ENCODE measurements around the gene RAF1. TPM values are rescaled to one million over a fixed set of nuclear protein-coding genes. Genes with fewer than 3 reads are reported as not detected.

The RAF1 gene
- total RNA-seq, 4 donors from 2014 or later: 74.5 to 123 (median 110) TPM

GRCh38 chr3:12700800-12701199, 36.9 kb upstream of the RAF1 start:
- intact Hi-C loops (cut with DNase I; ENCODE audit: low total_unique reads): no loop called here
- no peak overlapping the region for H3K27ac ChIP-seq

GRCh38 chr3:12695916-12696315, 32.0 kb upstream of the RAF1 start:
- TF ChIP-seq POLR2A (IDR thresholded peaks at IDR 0.05) (no peak), CTCF (IDR thresholded peaks at IDR 0.05) (no peak)
- Histone ChIP-seq H3K36me3 (no peaks in the 10 kb centered on the region), H3K4me3 (no peak overlapping the region), H3K27me3 (no peaks in the 10 kb centered on the region), H3K4me1 (no peaks in the 10 kb centered on the region), H3K9me3 (no peaks in the 10 kb centered on the region), H3K27ac (no peak overlapping the region)
- intact Hi-C loops (cut with DNase I; ENCODE audit: low total_unique reads): no loop called here
- no peak for DNase-seq

More at GRCh38 chr3:12700800-12701199, 36.9 kb upstream of the RAF1 start:
- no peaks in the 10 kb centered on the region for H3K27me3 ChIP-seq
- no peaks in the 10 kb centered on the region for H3K36me3 ChIP-seq
- H3K4me3 ChIP-seq: no peak overlapping the region
- no peaks in the 10 kb centered on the region for H3K4me1 ChIP-seq
- no peaks in the 10 kb centered on the region for H3K9me3 ChIP-seq
- no peak for TF ChIP-seq POLR2A (IDR thresholded peaks at IDR 0.05)
- TF ChIP-seq CTCF (IDR thresholded peaks at IDR 0.05): no peak
- no peak for DNase-seq

DNA sequence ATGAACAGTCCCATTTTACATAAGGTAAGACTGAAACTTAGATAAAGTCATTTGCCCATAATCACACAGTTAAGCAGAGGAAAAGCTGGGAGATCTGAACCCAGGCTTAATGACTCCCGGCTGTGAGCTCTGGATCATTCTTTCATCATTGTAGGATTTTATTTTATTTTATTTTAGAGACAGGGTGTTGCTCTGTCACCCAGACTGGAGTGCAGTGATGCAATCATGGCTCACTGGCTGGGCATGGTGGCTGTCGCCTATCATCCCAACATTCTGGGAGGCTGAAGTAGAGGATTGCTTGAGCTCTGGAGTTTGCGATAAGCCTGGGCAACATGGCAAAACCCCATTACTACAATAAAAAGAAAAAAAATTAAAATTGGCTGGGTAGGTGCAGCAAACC, 31.2 kb upstream of the RAF1 start:
- Histone ChIP-seq H3K4me3 (no peak overlapping the region), H3K27ac (no peak overlapping the region), H3K4me1 (no peaks in the 10 kb centered on the region), H3K27me3 (no peaks in the 10 kb centered on the region), H3K36me3 (no peaks in the 10 kb centered on the region), H3K9me3 (no peaks in the 10 kb centered on the region)
- intact Hi-C loops (cut with DNase I; ENCODE audit: low total_unique reads): no loop called here
- DNase-seq: no peak
- no peak for TF ChIP-seq POLR2A (IDR thresholded peaks at IDR 0.05)

DNA sequence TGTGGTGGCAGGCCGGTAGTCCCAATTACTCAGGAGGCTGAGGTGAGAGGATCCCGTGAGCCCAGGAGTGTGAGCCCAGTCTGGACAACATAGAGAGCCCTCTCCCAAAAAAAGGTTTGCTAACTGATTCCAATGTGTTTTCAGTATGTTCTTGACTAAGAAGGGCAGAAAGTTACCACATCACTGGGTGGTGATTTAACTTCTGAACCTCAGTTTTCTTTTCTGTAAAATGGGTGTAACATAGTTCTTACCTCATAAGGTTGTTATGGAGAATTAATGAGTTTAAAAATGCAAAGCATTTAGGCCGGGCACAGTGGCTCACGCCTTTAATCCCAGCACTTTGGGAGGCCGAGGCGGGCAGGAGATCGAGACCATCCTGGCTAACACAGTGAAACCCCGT, 28.5 kb upstream of the RAF1 start:
- Histone ChIP-seq H3K36me3 (no peaks in the 10 kb centered on the region), H3K4me1 (no peaks in the 10 kb centered on the region), H3K9me3 (no peaks in the 10 kb centered on the region), H3K27ac (no peak overlapping the region), H3K4me3 (no peak overlapping the region), H3K27me3 (no peaks in the 10 kb centered on the region)
- TF ChIP-seq POLR2A (IDR thresholded peaks at IDR 0.05) (no peak), CTCF (IDR thresholded peaks at IDR 0.05) (no peak)
- no peak for DNase-seq
- intact Hi-C loops (cut with DNase I; ENCODE audit: low total_unique reads): no loop called here

GRCh38 chr3:12689997-12690711, 26.2 kb upstream of the RAF1 start:
- H3K36me3 ChIP-seq: no peaks in the 10 kb centered on the region
- intact Hi-C loops (cut with DNase I; ENCODE audit: low total_unique reads): no loop called here
- TF ChIP-seq CTCF (IDR thresholded peaks at IDR 0.05): no peak

GRCh38 chr3:12687948-12688347, 24.0 kb upstream of the RAF1 start:
- no peaks in the 10 kb centered on the region for H3K27me3 ChIP-seq
- H3K4me1 ChIP-seq: no peaks in the 10 kb centered on the region
- no peak for DNase-seq
- no peak overlapping the region for H3K4me3 ChIP-seq
- TF ChIP-seq POLR2A (IDR thresholded peaks at IDR 0.05) (no peak), CTCF (IDR thresholded peaks at IDR 0.05) (no peak)
- H3K27ac ChIP-seq: no peak overlapping the region
- H3K36me3 ChIP-seq: no peaks in the 10 kb centered on the region
- no peaks in the 10 kb centered on the region for H3K9me3 ChIP-seq
- intact Hi-C loops (cut with DNase I; ENCODE audit: low total_unique reads): no loop called here

More at GRCh38 chr3:12689997-12690711, 26.2 kb upstream of the RAF1 start:
- H3K4me3 ChIP-seq: no peak overlapping the region
- no peaks in the 10 kb centered on the region for H3K9me3 ChIP-seq
- no peak for DNase-seq
- no peaks in the 10 kb centered on the region for H3K4me1 ChIP-seq
- no peak overlapping the region for H3K27ac ChIP-seq
- H3K27me3 ChIP-seq: no peaks in the 10 kb centered on the region

Data from uterus (tissue), 4 donors.